ENCODE data around the gene DLGAP1. TPM values are rescaled to one million over a fixed set of nuclear protein-coding genes. Genes with fewer than 3 reads are reported as not detected.

DLGAP1 gene
- total RNA-seq, 1 experiment from 2014 or later: 0.39 TPM

DNA sequence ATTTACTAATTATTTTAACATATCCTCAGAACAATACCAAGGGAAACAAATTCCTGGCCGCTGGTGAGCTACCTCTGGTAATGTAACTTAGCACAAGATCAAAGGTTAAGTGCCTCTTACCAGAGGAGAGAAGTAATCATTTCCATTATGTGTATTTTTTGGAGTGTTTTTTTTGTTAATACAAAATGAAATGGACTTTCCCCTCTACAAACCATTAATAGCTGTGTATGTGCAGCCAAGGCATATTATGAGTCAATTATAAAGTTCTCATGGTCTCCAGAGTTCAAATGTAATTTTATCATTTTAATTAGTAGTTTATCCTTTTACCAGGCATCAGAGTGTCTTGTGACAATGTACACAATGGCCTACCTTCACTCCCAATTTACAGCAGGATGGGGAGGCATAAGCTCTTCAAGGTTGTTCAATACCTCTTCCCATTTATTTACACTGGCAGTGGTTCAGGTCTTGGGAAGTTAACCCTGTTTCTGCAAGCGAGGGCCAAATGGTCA is 762.9 kb downstream of the DLGAP1 start:
- BruUV-seq (replicated peaks): no TSS peak
- Histone ChIP-seq H3K4me3 (replicated peaks in 1 of 2; ENCODE audit: low read depth in 1 of 2, low read length in 2 of 2) (no peak overlapping the region), H3K9me2 (ENCODE audit: insufficient read depth) (no peaks in the 10 kb centered on the region), H3K9ac (ENCODE audit: low read length) (no peak overlapping the region), H3K4me2 (ENCODE audit: low read length) (no peak overlapping the region), H3K79me2 (ENCODE audit: insufficient read depth, low read length) (no peaks in the 10 kb centered on the region), H3K36me3 (ENCODE audit: control insufficient read depth in 1 of 2, insufficient read depth in 2 of 2, low read length in 2 of 2) (no peaks in the 10 kb centered on the region), H3K4me1 (ENCODE audit: control insufficient read depth in 1 of 2, insufficient read depth in 2 of 2, low read length in 2 of 2) (peaks cover 8 to 16% of the 10 kb centered on the region in 2 experiments; a peak in 3 of 4 replicates), H3K9me3 (ENCODE audit: control insufficient read depth in 1 of 2, insufficient read depth in 1 of 2, low read depth in 1 of 2, low read length in 2 of 2) (no peaks in the 10 kb centered on the region), H3K27me3 (ENCODE audit: insufficient read depth, low read length) (no peaks in the 10 kb centered on the region), H4K20me1 (ENCODE audit: insufficient read depth) (no peaks in the 10 kb centered on the region), H3K27ac (ENCODE audit: low read depth, low read length) (no peak overlapping the region), H2AFZ (ENCODE audit: low read depth, low read length, poor library complexity, severe bottlenecking) (no peak overlapping the region)
- DNase-seq (ENCODE audit: low read depth, low spot score): no peak
- ATAC-seq: no peak
- POLR2A ChIA-PET: interaction anchor here (1.6 to 1.7 kb wide), 3 partner anchors 13 to 39 kb away, joined by 3 to 6 read pairs (median 5); no protein-coding TSS in a partner anchor
- TF ChIP-seq JUND (IDR thresholded peaks at IDR 0.05): no peak
- TF ChIP-seq RAD21 (IDR thresholded peaks at IDR 0.05; ENCODE audit: low read depth): no peak
- TF ChIP-seq FOSL1 (IDR thresholded peaks at IDR 0.05; ENCODE audit: low read depth): no peak
- TF ChIP-seq CEBPB (IDR thresholded peaks at IDR 0.05; ENCODE audit: low read depth): no peak
- TF ChIP-seq, protein P1, sequence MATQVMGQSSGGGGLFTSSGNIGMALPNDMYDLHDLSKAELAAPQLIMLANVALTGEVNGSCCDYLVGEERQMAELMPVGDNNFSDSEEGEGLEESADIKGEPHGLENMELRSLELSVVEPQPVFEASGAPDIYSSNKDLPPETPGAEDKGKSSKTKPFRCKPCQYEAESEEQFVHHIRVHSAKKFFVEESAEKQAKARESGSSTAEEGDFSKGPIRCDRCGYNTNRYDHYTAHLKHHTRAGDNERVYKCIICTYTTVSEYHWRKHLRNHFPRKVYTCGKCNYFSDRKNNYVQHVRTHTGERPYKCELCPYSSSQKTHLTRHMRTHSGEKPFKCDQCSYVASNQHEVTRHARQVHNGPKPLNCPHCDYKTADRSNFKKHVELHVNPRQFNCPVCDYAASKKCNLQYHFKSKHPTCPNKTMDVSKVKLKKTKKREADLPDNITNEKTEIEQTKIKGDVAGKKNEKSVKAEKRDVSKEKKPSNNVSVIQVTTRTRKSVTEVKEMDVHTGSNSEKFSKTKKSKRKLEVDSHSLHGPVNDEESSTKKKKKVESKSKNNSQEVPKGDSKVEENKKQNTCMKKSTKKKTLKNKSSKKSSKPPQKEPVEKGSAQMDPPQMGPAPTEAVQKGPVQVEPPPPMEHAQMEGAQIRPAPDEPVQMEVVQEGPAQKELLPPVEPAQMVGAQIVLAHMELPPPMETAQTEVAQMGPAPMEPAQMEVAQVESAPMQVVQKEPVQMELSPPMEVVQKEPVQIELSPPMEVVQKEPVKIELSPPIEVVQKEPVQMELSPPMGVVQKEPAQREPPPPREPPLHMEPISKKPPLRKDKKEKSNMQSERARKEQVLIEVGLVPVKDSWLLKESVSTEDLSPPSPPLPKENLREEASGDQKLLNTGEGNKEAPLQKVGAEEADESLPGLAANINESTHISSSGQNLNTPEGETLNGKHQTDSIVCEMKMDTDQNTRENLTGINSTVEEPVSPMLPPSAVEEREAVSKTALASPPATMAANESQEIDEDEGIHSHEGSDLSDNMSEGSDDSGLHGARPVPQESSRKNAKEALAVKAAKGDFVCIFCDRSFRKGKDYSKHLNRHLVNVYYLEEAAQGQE (IDR thresholded peaks at IDR 0.05; ENCODE audit: low read depth): no peak
- no peak for TF ChIP-seq SIN3A (IDR thresholded peaks at IDR 0.05; ENCODE audit: low read depth)
- no peak for TF ChIP-seq ELF1 (IDR thresholded peaks at IDR 0.05; ENCODE audit: borderline replicate concordance, low read depth)
- TF ChIP-seq, protein P2, sequence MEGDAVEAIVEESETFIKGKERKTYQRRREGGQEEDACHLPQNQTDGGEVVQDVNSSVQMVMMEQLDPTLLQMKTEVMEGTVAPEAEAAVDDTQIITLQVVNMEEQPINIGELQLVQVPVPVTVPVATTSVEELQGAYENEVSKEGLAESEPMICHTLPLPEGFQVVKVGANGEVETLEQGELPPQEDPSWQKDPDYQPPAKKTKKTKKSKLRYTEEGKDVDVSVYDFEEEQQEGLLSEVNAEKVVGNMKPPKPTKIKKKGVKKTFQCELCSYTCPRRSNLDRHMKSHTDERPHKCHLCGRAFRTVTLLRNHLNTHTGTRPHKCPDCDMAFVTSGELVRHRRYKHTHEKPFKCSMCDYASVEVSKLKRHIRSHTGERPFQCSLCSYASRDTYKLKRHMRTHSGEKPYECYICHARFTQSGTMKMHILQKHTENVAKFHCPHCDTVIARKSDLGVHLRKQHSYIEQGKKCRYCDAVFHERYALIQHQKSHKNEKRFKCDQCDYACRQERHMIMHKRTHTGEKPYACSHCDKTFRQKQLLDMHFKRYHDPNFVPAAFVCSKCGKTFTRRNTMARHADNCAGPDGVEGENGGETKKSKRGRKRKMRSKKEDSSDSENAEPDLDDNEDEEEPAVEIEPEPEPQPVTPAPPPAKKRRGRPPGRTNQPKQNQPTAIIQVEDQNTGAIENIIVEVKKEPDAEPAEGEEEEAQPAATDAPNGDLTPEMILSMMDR (IDR thresholded peaks at IDR 0.05 in 2 of 3, conservative IDR thresholded peaks at IDR 0.05 in 1 of 3; ENCODE audit: borderline replicate concordance in 1 of 3, insufficient read depth in 1 of 3, low read depth in 2 of 3, low read length in 2 of 3): no peak
- no peak for TF ChIP-seq ZNF274 (IDR thresholded peaks at IDR 0.05; ENCODE audit: low read depth, low read length)
- TF ChIP-seq POLR2AphosphoS5 (IDR thresholded peaks at IDR 0.05; ENCODE audit: low read depth, low read length): no peak
- no peak for TF ChIP-seq TCF7L2 (IDR thresholded peaks at IDR 0.05; ENCODE audit: borderline replicate concordance, extremely low read depth, insufficient read depth, insufficient read length)
- TF ChIP-seq, protein P3, sequence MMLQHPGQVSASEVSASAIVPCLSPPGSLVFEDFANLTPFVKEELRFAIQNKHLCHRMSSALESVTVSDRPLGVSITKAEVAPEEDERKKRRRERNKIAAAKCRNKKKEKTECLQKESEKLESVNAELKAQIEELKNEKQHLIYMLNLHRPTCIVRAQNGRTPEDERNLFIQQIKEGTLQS (IDR thresholded peaks at IDR 0.05): no peak
- no peak for TF ChIP-seq ZFX (IDR thresholded peaks at IDR 0.05)
- no peak for TF ChIP-seq CBX3 (IDR thresholded peaks at IDR 0.05; ENCODE audit: low read depth)
- no peak for TF ChIP-seq YY1 (IDR thresholded peaks at IDR 0.05; ENCODE audit: extremely low read depth, insufficient replicate concordance, low read depth, low read length)
- TF ChIP-seq, protein P4, sequence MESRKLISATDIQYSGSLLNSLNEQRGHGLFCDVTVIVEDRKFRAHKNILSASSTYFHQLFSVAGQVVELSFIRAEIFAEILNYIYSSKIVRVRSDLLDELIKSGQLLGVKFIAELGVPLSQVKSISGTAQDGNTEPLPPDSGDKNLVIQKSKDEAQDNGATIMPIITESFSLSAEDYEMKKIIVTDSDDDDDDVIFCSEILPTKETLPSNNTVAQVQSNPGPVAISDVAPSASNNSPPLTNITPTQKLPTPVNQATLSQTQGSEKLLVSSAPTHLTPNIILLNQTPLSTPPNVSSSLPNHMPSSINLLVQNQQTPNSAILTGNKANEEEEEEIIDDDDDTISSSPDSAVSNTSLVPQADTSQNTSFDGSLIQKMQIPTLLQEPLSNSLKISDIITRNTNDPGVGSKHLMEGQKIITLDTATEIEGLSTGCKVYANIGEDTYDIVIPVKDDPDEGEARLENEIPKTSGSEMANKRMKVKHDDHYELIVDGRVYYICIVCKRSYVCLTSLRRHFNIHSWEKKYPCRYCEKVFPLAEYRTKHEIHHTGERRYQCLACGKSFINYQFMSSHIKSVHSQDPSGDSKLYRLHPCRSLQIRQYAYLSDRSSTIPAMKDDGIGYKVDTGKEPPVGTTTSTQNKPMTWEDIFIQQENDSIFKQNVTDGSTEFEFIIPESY (IDR thresholded peaks at IDR 0.05; ENCODE audit: extremely low read depth, insufficient replicate concordance, low read length): no peak
- no peak for TF ChIP-seq EZH2phosphoT487 (IDR thresholded peaks at IDR 0.05; ENCODE audit: borderline replicate concordance)
- TF ChIP-seq SRF (IDR thresholded peaks at IDR 0.05; ENCODE audit: low read depth): no peak
- TF ChIP-seq EGR1 (IDR thresholded peaks at IDR 0.05; ENCODE audit: low read depth): no peak
- TF ChIP-seq, protein P5, sequence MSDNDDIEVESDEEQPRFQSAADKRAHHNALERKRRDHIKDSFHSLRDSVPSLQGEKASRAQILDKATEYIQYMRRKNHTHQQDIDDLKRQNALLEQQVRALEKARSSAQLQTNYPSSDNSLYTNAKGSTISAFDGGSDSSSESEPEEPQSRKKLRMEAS (IDR thresholded peaks at IDR 0.05): no peak
- RAD21 ChIA-PET (ENCODE audit: low non-redundant PET in 1 of 2, low total read pairs in 2 of 2, uncharacterized antibody in 2 of 2, unreplicated experiment in 2 of 2): no interaction called here
- intact Hi-C loops (cut with micrococcal nuclease): no loop called here
- CTCF ChIA-PET: interaction anchor here (1.5 to 2.4 kb wide), 3 partner anchors 11 to 421 kb away, joined by 3 to 7 read pairs (median 4); no protein-coding TSS in a partner anchor

Data from HCT116 (cell line).